ENCODE measurements around the gene TMEM250.

The TMEM250 gene

DNA sequence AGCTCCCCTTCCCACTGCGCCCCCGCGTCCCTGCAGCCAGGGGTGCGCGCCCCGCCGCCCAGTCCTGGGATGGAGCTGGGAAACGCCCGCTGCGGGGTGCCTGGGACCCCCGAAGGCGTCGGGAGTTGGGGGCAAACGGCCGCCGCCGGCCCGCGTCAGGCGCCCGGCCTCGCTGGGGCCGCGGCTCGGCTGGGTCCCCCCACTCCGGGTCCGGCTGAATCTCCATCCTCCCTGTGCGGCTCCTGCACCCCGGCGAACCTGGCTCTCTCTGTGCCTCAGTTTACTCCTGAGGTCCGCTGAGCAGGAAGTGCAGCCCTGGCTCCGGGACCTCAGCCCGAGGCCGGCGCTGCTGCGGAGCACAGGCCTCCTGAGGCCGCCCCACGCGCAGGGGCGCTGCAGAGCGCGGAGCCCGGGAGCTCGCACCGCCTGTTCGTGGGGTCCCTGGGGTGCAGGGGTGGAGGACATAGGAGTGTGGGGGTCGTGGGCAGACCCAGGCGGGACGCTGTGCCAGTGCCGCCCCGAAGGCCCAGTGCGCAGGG is 13.9 kb upstream of the TMEM250 start:
- DNase-seq (ENCODE audit: low read depth in 2 of 2) = no peak

DNA sequence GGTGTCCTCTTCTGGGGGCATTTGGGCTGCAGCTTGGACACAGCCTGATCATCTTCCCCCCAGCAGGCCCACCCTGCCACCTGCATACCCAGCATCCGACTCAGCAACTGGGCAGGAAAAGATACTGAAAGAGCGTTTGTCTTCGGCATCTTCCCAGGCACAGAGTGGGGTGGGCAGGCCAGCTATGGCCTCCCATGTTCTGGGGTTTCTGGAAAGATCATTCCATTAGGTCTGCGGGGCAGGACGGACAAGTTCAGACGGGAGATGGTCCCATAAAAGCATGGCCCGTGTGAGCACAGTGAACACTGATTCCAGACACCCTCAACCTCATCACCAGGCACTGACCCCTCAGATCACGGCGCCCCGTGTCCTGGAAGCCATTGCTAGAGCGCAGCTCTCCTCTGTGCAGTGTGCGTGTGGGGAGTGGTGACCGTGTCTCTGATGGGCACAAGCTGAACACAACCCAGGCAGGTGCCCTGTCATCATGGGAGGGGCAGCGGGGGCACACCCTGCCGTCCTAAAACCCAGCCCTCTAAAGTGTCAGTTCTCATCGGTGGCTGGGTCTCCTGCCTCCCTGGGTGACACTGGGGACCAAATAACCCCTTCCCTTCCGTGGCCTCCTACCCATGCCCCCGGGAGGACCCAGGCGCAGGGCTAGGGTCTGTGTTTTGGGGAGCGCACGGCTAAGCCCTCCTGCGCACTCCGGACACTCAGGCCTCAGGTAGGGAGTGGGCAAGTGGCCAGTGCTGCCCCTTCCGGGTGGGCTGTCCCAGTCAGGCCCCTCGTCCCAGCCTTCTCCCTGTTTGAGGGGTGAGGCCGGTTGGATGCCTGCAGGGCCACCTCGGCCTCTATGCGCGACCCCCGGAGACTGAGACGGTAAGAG is 13.2 kb upstream of the TMEM250 start:
- DNase-seq (ENCODE audit: low read depth in 2 of 2) = no peak

GRCh38 chr9:136129176-136129575 is 10.5 kb upstream of the TMEM250 start:
- DNase-seq (ENCODE audit: low read depth in 2 of 2) = no peak

GRCh38 chr9:136128436-136128835 is 9.8 kb upstream of the TMEM250 start:
- DNase-seq (ENCODE audit: low read depth in 2 of 2) = no peak

DNA sequence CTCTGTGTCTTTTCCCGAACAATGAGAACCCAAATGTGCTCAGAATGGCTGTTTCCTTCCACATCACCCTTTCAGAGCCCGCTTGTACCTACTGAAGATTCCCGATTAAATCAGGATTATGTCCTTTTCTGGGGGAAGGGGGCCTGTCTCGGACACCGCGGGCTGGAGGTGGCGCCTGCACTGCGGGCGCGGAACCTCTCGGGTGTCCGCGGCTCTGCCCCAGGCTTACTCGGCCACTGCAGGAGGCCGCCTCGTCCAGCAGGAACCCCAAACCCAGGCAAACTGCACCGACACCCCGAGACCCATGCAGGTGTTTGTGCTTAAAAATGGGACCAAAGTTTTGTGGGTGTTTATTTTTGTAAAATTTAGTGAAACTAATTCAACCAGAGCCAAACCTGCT is 8.6 kb upstream of the TMEM250 start:
- no peak for DNase-seq (ENCODE audit: low read depth in 2 of 2)

- no peak for DNase-seq (ENCODE audit: low read depth in 2 of 2)
Observed at GRCh38 chr9:136124976-136125692, 6.5 kb upstream of the TMEM250 start.

- peak; percentile 58 to 66 for DNase-seq (ENCODE audit: low read depth in 2 of 2)
Observed at GRCh38 chr9:136122425-136123383, 4.0 kb upstream of the TMEM250 start.

GRCh38 chr9:136121801-136122200 is 3.1 kb upstream of the TMEM250 start:
- DNase-seq (ENCODE audit: low read depth in 2 of 2) = no peak

GRCh38 chr9:136120438-136120844 is 1.8 kb upstream of the TMEM250 start:
- DNase-seq (ENCODE audit: low read depth in 2 of 2) = no peak

GRCh38 chr9:136119883-136120393 is 1.3 kb upstream of the TMEM250 start:
- no peak for DNase-seq (ENCODE audit: low read depth in 2 of 2)

GRCh38 chr9:136119061-136119882 is 597 bp upstream of the TMEM250 start:
- no peak for DNase-seq (ENCODE audit: low read depth in 2 of 2)

- no peak for DNase-seq (ENCODE audit: low read depth in 2 of 2)
Observed at GRCh38 chr9:136117916-136118319, 757 bp downstream of the TMEM250 start.

- no peak for DNase-seq (ENCODE audit: low read depth in 2 of 2)
Observed at GRCh38 chr9:136117291-136117915, 1.3 kb downstream of the TMEM250 start.

DNA sequence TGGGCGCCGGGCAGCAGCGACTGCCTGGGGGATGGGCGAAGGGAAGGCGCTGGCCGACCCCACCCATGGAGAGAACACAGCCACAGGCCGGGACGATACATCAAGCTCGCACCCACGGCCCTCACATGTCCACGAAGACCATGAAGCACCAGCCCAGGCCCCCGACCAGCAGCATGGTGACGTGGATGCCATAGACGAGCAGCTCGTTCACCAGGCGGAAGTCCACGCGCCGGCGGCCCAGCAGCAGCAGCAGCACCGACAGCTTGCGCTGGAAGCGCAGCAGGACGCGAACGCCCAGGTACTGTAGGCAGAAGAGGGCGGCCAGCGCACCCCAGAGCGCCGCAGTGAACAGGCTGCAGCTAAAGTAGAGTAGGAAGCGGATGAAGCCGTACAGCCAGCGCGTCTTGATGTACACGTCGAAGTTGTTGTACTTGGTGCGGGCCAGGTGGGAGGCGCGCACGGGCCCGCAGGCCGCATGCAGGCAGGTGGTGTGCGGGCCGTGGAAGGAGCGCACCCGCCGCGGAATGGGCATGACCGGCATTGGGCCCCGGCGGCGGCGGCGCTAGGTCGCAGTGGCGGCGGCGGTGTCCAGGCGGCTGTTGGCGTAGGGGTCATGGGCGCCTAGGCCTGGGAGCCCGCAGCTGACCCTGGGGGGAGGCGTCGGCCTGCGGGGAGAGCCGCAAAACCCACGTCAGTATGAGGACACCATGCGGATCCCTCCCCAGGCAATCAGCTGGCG is 2.1 kb downstream of the TMEM250 start:
- no peak for DNase-seq (ENCODE audit: low read depth in 2 of 2)

- DNase-seq (ENCODE audit: low read depth in 2 of 2) = no peak
Observed at GRCh38 chr9:136115641-136116359, 2.9 kb downstream of the TMEM250 start.

DNA sequence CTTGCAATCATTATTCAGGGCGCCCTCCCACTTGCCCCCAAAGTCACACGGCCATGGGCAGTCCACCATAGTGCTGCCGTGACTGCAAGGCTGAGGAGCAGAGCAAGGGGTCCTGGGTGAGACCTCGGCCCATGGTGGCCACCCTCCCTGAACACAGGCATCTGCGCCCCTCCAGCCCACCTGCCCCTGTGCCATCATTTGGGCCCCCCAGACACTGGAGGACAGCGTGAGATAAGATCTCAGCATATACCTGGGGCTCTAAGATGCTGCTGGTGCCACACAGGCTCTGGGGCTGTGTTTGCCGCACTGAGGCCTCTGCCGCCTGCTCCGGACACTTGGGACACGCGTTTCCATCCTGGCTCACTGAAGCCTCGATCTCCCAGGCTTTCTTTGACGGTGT is 3.5 kb downstream of the TMEM250 start:
- no peak for DNase-seq (ENCODE audit: low read depth in 2 of 2)

- DNase-seq (ENCODE audit: low read depth in 2 of 2) = no peak
Observed at GRCh38 chr9:136114610-136115009, 4.1 kb downstream of the TMEM250 start.

GRCh38 chr9:136112541-136112940 is 6.1 kb downstream of the TMEM250 start:
- no peak for DNase-seq (ENCODE audit: low read depth in 2 of 2)

DNA sequence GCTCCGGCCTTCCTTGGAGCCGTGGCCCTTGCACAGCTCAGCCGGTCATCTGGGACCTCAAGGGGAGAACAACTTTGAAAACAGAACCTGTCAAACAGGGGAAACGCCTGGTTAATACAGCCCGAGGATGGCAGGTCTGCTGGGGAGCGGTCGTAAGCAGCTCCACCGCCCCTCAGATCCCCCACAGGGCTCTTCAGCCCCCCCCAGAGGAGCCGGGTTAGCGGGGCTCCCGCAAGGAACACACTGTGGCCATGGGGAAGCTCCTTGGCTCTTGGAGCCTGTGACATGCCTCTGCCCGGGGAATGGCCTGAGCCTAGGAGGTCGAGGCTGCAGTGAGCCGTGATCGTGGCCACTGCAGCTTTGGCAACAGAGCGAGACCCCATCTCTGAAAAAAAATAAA is 6.8 kb downstream of the TMEM250 start:
- DNase-seq (ENCODE audit: low read depth in 2 of 2) = no peak

Data from stimulated activated CD8-positive, alpha-beta memory T cell treated with anti-CD3 and anti-CD28 coated beads, Interleukin-2, amount 100 ng/mL, for 48 hours (primary cell).